ENCODE data around the gene SIAH3.

GRCh38 chr13:45742985-45743384, 108.6 kb downstream of the SIAH3 start:
- TF ChIP-seq CTCF (IDR thresholded peaks at IDR 0.05), result no peak
- TF ChIP-seq POLR2AphosphoS5 (IDR thresholded peaks at IDR 0.05), result no peak
- no peak for TF ChIP-seq POLR2A (IDR thresholded peaks at IDR 0.05)

Data from sigmoid colon (tissue), 4 donors.